ENCODE measurements around the gene RPLP2. TPM values are rescaled to one million over a fixed set of nuclear protein-coding genes. Genes with fewer than 3 reads are reported as not detected.

Gene RPLP2
- total and polyA plus RNA-seq, 5 donors from 2014 or later: 2,313 to 3,705 (median 2,852) TPM

DNA sequence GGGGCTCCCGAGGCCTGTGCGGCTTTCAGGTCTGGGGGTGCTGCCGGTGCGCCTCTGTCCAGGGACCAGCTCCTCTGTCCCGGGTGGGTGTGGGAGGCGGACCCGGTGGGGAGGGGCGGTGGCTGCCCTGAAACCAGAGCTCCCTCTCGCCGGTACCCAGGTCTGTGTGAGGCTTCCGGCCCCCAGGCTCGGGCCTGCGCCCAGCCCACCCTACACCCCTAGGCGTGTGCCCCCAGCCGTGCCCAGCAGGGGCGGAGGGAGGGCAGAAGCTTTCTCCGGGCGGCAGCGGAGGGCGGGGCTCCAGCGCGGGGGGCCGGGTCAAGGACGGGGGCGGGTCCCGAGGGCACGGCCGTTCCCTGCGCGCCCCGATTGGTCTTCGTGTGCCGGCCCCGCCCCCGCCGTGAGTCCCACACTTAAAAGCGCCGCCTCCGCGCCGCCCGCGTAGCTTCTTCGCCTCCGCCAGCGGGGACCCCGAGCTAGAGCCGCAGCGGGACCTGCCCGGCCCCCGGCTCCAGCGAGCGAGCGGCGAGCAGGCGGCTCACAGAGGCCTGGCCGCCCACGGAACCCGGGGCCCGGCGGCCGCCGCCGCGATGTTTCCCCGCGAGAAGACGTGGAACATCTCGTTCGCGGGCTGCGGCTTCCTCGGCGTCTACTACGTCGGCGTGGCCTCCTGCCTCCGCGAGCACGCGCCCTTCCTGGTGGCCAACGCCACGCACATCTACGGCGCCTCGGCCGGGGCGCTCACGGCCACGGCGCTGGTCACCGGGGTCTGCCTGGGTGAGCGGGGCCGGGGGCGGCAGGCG lies 9.6 kb downstream of the RPLP2 start:
- peak overlapping the region in 2 of 3 donors; percentile 75 to 90 for H3K27ac Mint-ChIP-seq
- H3K27me3 Mint-ChIP-seq: no peaks in the 10 kb centered on the region
- peak overlapping the region; percentile 90 to 95 (median 92) for H3K4me3 Mint-ChIP-seq
- Histone ChIP-seq H3K4me3 (ENCODE audit: low read depth, low read length) (no peak overlapping the region), H3K4me1 (ENCODE audit: control insufficient read depth, insufficient read depth, low read length, poor library complexity, severe bottlenecking) (peaks cover 21% of the 10 kb centered on the region), H3K27me3 (ENCODE audit: control insufficient read depth, insufficient read depth, low read length) (no peaks in the 10 kb centered on the region), H3K36me3 (ENCODE audit: control insufficient read depth, insufficient read depth, low read length) (peaks cover 10% of the 10 kb centered on the region), H3K9me3 (ENCODE audit: control insufficient read depth in 2 of 2, low read length in 2 of 2) (no peaks in the 10 kb centered on the region), H3K27ac (ENCODE audit: insufficient read depth, low read length, poor library complexity, severe bottlenecking) (peak overlapping the region; percentile 96)
- H3K36me3 Mint-ChIP-seq: peaks cover 4% of the 10 kb centered on the region
- H3K9me3 Mint-ChIP-seq: no peaks in the 10 kb centered on the region
- DNase-seq (peak; percentile 89 to 93 (median 92)), ATAC-seq (ENCODE audit: low read depth in 2 of 2) (peak; percentile 73 to 74)
- peaks cover 0 to 25% (median 7%) of the 10 kb centered on the region in 4 donors for H3K4me1 Mint-ChIP-seq

DNA sequence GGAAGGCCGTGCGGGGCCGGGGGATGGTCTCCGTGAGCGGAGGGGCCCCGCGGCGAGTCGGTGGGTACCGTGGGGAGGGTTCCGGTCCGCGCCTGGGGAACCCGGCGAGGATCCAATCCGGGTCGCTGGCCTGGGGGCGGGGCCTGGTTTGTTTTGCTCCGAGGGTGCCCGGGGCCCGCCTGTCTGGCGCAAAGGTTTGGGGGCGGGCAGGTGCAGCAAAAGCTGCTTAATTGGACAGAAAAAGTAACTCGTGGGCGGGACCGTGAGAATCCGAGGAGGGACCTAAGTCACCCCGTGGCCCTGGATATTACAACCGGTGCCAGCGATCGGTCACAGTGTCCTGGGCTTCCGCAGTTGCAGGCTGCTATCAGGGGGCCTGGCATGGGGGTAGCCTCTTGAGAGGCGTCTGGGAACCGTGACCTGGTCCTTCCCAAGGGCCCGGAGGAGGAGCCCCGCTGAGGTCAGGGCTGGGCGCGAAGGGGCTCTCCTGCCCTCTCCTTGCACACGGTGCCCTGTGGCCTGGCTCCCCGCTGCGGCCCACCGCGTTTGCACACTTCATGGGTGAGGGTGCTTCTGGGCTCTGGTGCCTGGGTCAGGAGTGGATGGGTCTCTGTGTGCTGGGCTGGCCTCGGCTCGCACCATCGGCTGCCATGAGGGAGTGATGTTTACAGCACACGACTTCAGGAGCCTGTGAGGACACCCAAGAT lies 10.3 kb downstream of the RPLP2 start:
- Mint-ChIP-seq H3K4me1 (peaks cover 0 to 27% (median 8%) of the 10 kb centered on the region in 4 donors), H3K27me3 (no peaks in the 10 kb centered on the region), H3K9me3 (no peaks in the 10 kb centered on the region), H3K36me3 (peaks cover 7% of the 10 kb centered on the region), H3K4me3 (peak overlapping the region; percentile 90 to 95 (median 92)), H3K27ac (peak overlapping the region; percentile 75 to 95 (median 90))
- peaks cover 10% of the 10 kb centered on the region for H3K36me3 ChIP-seq (ENCODE audit: control insufficient read depth, insufficient read depth, low read length)
- peak overlapping the region; percentile 96 for H3K27ac ChIP-seq (ENCODE audit: insufficient read depth, low read length, poor library complexity, severe bottlenecking)
- no peaks in the 10 kb centered on the region for H3K9me3 ChIP-seq (ENCODE audit: control insufficient read depth in 2 of 2, low read length in 2 of 2)
- ATAC-seq (ENCODE audit: low read depth in 2 of 2): peak; percentile 77 to 82
- DNase-seq: peak; percentile 95 to 98 (median 96)
- H3K27me3 ChIP-seq (ENCODE audit: control insufficient read depth, insufficient read depth, low read length): no peaks in the 10 kb centered on the region
- peak overlapping the region; percentile 55 for H3K4me3 ChIP-seq (ENCODE audit: low read depth, low read length)
- peaks cover 21% of the 10 kb centered on the region for H3K4me1 ChIP-seq (ENCODE audit: control insufficient read depth, insufficient read depth, low read length, poor library complexity, severe bottlenecking)

DNA sequence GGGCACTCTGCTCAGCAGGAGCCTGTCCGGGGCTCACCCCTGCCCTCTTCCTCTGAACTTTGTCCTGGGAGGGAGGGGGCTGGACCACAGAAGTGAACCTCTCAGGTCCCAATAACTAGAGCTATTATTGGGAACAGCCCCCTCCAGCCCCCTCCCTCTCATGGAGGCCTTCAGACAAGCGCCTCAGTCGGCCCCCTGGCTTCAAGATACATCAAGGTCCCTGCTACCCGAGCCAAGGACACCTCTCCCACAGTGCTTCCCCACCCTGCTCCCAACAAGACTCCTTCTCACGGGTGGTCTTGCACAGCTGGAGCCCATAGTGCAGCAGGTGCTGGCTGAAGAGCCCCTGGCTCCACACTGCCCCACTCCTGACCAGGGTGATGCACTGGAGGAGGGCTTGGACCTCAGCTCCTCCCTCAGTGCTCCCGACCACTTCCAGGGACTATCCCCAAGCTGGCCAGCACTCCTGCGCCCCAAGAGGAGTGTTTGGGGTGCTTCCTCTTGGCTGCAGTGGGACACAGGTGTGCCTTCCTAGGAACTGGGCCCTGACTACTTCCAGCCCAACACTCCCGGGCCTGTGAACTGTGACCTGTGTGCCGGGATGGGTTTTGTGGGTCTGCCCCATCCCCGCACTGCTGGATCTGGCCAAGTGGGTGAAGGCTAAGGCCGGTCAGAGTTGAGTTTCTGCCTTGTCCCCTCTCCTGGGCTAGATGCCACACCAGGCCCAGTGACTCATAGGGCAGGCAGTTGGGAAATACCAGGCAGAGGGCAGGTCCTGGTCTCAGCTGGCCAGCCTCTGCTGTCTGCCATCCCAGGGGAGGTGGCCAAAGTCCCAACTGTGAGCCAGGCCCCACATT lies 11.1 kb downstream of the RPLP2 start:
- peaks cover 0 to 27% (median 8%) of the 10 kb centered on the region in 4 donors for H3K4me1 Mint-ChIP-seq
- peak overlapping the region in 2 of 3 donors; percentile 59 to 75 for H3K27ac Mint-ChIP-seq
- H3K27me3 ChIP-seq (ENCODE audit: control insufficient read depth, insufficient read depth, low read length): no peaks in the 10 kb centered on the region
- no peaks in the 10 kb centered on the region for H3K9me3 ChIP-seq (ENCODE audit: control insufficient read depth in 2 of 2, low read length in 2 of 2)
- H3K4me1 ChIP-seq (ENCODE audit: control insufficient read depth, insufficient read depth, low read length, poor library complexity, severe bottlenecking): peaks cover 21% of the 10 kb centered on the region
- H3K27ac ChIP-seq (ENCODE audit: insufficient read depth, low read length, poor library complexity, severe bottlenecking): peak overlapping the region; percentile 96
- H3K4me3 ChIP-seq (ENCODE audit: low read depth, low read length): peak overlapping the region; percentile 55
- peaks cover 10% of the 10 kb centered on the region for H3K36me3 Mint-ChIP-seq
- no peaks in the 10 kb centered on the region for H3K27me3 Mint-ChIP-seq
- H3K4me3 Mint-ChIP-seq: peak overlapping the region; percentile 90 to 95 (median 92)
- DNase-seq (no peak), ATAC-seq (ENCODE audit: low read depth in 2 of 2) (no peak)
- H3K9me3 Mint-ChIP-seq: no peaks in the 10 kb centered on the region
- H3K36me3 ChIP-seq (ENCODE audit: control insufficient read depth, insufficient read depth, low read length): peaks cover 10% of the 10 kb centered on the region

DNA sequence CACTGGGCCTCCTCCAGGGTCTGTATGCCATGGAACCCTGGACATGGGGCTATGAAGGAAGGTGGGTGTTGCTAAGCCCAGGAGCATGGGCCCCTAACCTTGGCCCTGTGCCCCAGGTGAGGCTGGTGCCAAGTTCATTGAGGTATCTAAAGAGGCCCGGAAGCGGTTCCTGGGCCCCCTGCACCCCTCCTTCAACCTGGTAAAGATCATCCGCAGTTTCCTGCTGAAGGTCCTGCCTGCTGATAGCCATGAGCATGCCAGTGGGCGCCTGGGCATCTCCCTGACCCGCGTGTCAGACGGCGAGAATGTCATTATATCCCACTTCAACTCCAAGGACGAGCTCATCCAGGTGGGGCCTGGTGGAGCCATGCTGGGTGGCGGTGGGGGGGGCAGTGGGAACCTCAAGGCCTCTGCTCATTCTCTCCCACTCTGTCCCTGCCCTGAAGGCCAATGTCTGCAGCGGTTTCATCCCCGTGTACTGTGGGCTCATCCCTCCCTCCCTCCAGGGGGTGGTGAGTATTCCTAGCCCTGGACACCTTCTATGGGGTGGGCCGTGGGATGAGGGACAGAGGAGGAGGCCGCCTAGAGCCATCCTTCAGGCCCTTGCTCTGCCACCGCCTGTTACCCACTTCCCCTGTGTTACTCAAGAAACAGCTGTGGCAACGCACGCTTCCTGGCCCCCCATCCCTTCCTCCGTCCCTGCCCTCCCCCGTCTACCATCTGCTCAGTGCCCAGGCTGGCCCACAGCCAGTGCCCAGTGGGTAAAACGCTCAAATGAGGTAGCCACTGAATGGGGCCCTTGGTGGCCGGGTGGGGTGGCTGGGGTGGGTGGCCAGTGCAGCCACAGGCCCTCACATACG lies 12.0 kb downstream of the RPLP2 start:
- ATAC-seq (ENCODE audit: low read depth in 2 of 2) (no peak), DNase-seq (no peak)
- Histone ChIP-seq H3K27ac (ENCODE audit: insufficient read depth, low read length, poor library complexity, severe bottlenecking) (no peak overlapping the region), H3K4me3 (ENCODE audit: low read depth, low read length) (no peak overlapping the region), H3K4me1 (ENCODE audit: control insufficient read depth, insufficient read depth, low read length, poor library complexity, severe bottlenecking) (peaks cover 30% of the 10 kb centered on the region), H3K36me3 (ENCODE audit: control insufficient read depth, insufficient read depth, low read length) (peaks cover 10% of the 10 kb centered on the region), H3K9me3 (ENCODE audit: control insufficient read depth in 2 of 2, low read length in 2 of 2) (no peaks in the 10 kb centered on the region), H3K27me3 (ENCODE audit: control insufficient read depth, insufficient read depth, low read length) (no peaks in the 10 kb centered on the region)
- Mint-ChIP-seq H3K9me3 (no peaks in the 10 kb centered on the region), H3K27ac (no peak overlapping the region), H3K4me3 (peak overlapping the region; percentile 90 to 95 (median 92)), H3K4me1 (peaks cover 0 to 32% (median 10%) of the 10 kb centered on the region in 4 donors), H3K27me3 (peaks cover 6% of the 10 kb centered on the region), H3K36me3 (peaks cover 10% of the 10 kb centered on the region)

DNA sequence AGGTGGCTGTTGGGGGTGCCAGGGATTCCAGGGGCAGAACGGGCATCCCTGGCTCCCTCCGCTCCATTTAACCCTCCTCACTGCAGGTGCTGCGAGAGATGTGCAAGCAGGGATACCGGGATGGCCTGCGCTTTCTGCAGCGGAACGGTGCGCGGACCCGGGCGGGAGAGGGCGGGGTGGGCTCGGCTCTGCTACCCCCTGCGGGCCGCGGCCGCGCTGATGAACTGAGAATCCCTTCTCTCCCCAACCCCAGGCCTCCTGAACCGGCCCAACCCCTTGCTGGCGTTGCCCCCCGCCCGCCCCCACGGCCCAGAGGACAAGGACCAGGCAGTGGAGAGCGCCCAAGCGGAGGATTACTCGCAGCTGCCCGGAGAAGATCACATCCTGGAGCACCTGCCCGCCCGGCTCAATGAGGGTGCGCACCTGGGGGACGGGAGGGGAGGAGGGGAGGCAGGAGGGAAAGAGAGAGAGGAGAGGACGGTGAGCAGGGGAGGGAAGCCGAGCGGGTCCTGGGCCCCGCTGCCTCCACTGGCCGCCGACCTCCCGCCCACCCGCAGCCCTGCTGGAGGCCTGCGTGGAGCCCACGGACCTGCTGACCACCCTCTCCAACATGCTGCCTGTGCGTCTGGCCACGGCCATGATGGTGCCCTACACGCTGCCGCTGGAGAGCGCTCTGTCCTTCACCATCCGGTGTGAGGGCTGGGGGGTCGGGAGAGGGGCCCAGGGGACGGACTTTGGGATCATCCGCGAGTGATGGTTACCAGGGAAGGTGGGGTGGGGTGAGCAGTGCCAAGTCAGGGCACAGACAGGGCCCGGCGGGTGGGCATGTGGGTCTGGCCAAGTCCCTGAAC lies 13.9 kb downstream of the RPLP2 start:
- Histone ChIP-seq H3K4me3 (ENCODE audit: low read depth, low read length) (no peak overlapping the region), H3K36me3 (ENCODE audit: control insufficient read depth, insufficient read depth, low read length) (peaks cover 10% of the 10 kb centered on the region), H3K27ac (ENCODE audit: insufficient read depth, low read length, poor library complexity, severe bottlenecking) (no peak overlapping the region), H3K9me3 (ENCODE audit: control insufficient read depth in 2 of 2, low read length in 2 of 2) (no peaks in the 10 kb centered on the region), H3K4me1 (ENCODE audit: control insufficient read depth, insufficient read depth, low read length, poor library complexity, severe bottlenecking) (peaks cover 40% of the 10 kb centered on the region), H3K27me3 (ENCODE audit: control insufficient read depth, insufficient read depth, low read length) (no peaks in the 10 kb centered on the region)
- H3K4me1 Mint-ChIP-seq: peaks cover 0 to 40% (median 16%) of the 10 kb centered on the region in 4 donors
- no peaks in the 10 kb centered on the region for H3K9me3 Mint-ChIP-seq
- no peak overlapping the region for H3K27ac Mint-ChIP-seq
- peaks cover 19% of the 10 kb centered on the region for H3K27me3 Mint-ChIP-seq
- DNase-seq (no peak), ATAC-seq (ENCODE audit: low read depth in 2 of 2) (no peak)
- peaks cover 10% of the 10 kb centered on the region for H3K36me3 Mint-ChIP-seq
- peak overlapping the region in 2 of 4 donors; percentile 38 to 41 for H3K4me3 Mint-ChIP-seq

DNA sequence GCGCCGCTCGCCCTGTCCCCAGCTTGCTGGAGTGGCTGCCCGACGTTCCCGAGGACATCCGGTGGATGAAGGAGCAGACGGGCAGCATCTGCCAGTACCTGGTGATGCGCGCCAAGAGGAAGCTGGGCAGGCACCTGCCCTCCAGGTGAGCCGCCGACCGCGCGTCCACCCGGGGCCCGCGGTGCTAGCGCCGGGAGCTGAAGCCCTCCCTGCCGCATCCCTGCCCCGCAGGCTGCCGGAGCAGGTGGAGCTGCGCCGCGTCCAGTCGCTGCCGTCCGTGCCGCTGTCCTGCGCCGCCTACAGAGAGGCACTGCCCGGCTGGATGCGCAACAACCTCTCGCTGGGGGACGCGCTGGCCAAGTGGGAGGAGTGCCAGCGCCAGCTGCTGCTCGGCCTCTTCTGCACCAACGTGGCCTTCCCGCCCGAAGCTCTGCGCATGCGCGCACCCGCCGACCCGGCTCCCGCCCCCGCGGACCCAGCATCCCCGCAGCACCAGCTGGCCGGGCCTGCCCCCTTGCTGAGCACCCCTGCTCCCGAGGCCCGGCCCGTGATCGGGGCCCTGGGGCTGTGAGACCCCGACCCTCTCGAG lies 14.6 kb downstream of the RPLP2 start:
- ATAC-seq (ENCODE audit: low read depth in 2 of 2) (no peak), DNase-seq (no peak)
- no peaks in the 10 kb centered on the region for H3K27me3 ChIP-seq (ENCODE audit: control insufficient read depth, insufficient read depth, low read length)
- H3K4me1 Mint-ChIP-seq: peaks cover 0 to 46% (median 16%) of the 10 kb centered on the region in 4 donors
- H3K27ac Mint-ChIP-seq: no peak overlapping the region
- H3K27me3 Mint-ChIP-seq: peaks cover 27% of the 10 kb centered on the region
- peaks cover 10% of the 10 kb centered on the region for H3K36me3 ChIP-seq (ENCODE audit: control insufficient read depth, insufficient read depth, low read length)
- H3K9me3 Mint-ChIP-seq: no peaks in the 10 kb centered on the region
- H3K36me3 Mint-ChIP-seq: peaks cover 10% of the 10 kb centered on the region
- H3K4me1 ChIP-seq (ENCODE audit: control insufficient read depth, insufficient read depth, low read length, poor library complexity, severe bottlenecking): peaks cover 42% of the 10 kb centered on the region
- H3K9me3 ChIP-seq (ENCODE audit: control insufficient read depth in 2 of 2, low read length in 2 of 2): no peaks in the 10 kb centered on the region
- H3K27ac ChIP-seq (ENCODE audit: insufficient read depth, low read length, poor library complexity, severe bottlenecking): no peak overlapping the region
- peak overlapping the region in 1 of 4 donors; percentile 54 for H3K4me3 Mint-ChIP-seq
- H3K4me3 ChIP-seq (ENCODE audit: low read depth, low read length): no peak overlapping the region

All from CD4-positive, CD25-positive, alpha-beta regulatory T cell (primary cell).